Stimulated activated CD4-positive, alpha-beta T cell treated with anti-CD3 and anti-CD28 coated beads, Interleukin-15, amount 100 ng/mL, for 48 hours (primary cell): ENCODE results near the gene FAM221B.
A peak's percentile ranks its signal among the peaks of the same experiment; 100 is the strongest.

ENCODE experiments used
- DNase-seq, 2 donors: peaks; one replicate each; pipeline ENCODE4 v3.0.0-alpha.2; 2020; ENCODE audit warnings: low read depth in 2 of 2

The FAM221B gene

DNA sequence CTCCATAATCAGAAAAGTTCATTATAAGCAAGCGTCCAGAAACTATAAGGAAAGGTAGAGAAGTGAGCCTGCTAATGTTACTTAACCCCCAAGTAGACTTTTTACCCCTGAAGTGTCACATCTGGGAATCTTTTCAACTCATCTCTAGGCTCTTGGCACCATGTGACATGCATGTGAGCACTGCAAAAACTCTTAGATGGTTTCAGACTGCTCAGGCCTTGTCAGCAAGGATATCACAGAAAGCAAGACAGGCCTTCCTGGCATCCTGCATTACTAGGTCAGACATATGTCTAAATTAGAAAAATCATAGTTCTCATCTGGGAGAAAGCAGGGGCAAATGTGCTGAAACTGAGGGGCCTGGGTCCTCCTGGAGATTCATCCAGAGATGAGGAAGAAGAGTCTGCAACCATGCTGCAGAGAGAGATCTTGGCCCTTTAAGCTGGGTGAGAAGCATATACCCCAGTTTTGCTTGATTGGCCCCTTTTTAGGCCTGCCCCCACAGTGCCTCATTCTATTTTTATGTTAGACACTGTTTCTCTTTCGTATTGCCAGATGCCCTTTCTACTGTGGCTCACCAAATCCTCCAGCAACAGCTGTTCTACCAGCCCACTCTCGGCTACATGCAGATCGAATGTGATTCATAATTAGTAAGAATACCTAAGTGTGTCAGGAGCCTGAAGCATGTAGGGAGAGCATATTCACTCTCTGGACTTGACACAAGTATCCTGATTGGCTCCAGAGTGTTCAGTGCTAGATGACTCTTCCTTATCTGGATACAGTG lies 19.4 kb upstream of the FAM221B start:
- DNase-seq = peak; percentile 31 to 50

DNA sequence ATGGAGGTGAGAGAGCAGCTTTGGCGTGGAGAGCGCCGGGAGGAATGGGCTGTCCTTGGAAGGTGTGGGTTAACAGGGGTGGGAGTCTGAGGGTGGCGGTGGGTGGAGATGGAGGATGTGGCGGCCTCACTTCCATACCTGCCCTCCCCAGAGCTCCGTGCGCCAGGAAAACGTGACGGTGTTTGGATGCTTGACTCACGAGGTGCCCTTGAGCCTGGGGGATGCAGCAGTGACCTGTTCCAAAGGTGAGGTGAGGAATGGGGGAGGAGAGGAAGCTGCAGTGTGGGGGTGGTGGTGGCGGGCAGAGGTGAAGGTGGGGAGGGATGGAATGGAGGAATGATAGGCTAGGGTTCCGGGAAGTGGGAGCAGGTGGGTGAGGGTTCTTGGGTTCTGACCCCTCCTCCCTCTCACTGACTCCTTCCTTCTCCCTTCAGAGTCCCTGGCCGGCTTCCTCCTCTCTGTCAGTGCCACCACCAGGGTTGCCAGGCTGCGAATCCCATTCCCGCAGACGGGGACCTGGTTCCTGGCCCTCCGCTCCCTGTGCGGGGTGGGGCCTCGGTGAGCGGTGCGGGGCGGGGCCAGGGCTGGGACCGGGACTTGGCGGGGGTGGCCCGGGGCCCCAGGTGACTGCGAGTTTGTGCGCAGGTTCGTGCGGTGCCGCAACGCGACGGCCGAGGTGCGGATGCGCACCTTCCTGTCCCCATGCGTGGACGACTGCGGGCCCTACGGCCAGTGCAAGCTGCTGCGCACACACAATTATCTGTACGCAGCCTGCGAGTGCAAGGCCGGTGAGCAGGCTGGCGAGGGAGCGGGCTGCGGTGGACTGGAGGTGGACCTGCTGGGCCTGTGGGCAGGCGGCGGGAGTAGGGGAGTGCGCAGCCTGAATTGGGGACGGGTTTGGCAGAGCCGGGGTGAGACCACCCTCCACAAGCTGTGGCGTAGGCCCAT lies 17.6 kb upstream of the FAM221B start:
- no peak for DNase-seq

DNA sequence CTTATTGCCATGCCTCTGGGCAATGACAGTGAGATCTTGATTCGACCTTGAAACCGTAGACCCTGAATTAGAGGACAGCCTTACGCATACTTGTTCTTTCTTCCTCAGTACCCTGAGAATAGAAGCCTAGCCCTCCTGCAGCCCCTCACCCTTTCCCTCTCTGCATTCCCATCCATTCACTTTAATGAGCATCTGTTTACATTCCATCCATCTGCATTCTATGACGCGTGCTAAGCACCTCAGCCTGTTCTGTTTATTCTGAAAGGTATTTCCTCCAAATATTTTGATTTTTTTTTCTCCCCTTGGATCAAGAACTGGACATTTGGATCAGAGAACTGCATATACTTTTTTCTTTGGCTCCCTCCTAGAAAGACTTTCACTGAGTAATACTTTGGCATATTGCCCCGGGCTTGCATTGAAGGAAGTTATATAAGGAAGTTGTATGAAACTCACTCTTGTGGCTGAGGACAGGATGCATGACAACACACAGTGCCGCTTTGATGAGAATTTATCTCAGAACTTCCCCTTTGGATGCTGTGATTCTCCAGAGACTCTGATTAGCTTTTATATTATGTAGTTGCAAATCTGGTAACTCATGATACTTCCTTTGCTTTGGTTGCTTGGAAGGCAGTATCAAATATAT lies 16.2 kb upstream of the FAM221B start:
- no peak for DNase-seq

GRCh38 chr9:35842795-35843194 lies 14.3 kb upstream of the FAM221B start:
- no peak for DNase-seq

- no peak for DNase-seq
These were observed 13.7 kb upstream of the FAM221B start for GRCh38 chr9:35842020-35842745.

DNA sequence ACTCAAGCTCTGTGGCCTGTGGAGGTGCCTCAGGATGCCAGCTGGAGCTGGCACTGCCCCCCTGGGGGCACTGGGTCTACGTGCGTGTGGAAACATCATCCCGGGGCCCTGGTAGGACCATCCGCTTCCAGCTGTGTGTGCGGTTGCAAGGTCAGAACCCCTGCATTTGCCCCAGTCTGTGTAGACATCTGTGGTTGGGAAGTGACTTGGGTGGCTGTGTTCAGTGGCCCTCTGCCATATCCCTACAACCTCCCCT lies 13.0 kb upstream of the FAM221B start:
- DNase-seq = no peak

- no peak for DNase-seq
These were observed 12.5 kb upstream of the FAM221B start for GRCh38 chr9:35840881-35841644.

- DNase-seq = no peak
These were observed 11.4 kb upstream of the FAM221B start for GRCh38 chr9:35839926-35840325.

DNA sequence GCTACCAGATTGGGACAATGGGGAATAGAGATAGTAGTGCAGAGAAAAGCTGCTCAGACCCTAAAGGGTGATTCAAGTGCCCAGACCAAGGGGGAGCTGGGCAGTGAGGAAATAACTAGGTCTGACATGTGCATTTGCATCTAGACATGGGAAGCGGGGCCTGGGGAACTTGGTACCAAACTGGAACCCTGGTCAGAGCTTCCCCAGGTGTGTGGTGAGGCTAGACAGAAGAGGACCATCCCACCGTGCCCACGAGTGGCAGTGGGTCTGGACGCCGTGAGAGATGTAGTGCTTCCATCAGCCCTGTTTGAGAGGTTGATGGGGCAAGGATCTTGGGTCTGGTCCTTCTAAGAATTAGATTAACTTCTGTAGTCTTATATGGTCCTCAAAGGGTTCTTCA lies 8.1 kb upstream of the FAM221B start:
- no peak for DNase-seq

- no peak for DNase-seq
These were observed 7.2 kb upstream of the FAM221B start for GRCh38 chr9:35835766-35836165.

GRCh38 chr9:35835216-35835632 lies 6.7 kb upstream of the FAM221B start:
- DNase-seq = no peak

DNA sequence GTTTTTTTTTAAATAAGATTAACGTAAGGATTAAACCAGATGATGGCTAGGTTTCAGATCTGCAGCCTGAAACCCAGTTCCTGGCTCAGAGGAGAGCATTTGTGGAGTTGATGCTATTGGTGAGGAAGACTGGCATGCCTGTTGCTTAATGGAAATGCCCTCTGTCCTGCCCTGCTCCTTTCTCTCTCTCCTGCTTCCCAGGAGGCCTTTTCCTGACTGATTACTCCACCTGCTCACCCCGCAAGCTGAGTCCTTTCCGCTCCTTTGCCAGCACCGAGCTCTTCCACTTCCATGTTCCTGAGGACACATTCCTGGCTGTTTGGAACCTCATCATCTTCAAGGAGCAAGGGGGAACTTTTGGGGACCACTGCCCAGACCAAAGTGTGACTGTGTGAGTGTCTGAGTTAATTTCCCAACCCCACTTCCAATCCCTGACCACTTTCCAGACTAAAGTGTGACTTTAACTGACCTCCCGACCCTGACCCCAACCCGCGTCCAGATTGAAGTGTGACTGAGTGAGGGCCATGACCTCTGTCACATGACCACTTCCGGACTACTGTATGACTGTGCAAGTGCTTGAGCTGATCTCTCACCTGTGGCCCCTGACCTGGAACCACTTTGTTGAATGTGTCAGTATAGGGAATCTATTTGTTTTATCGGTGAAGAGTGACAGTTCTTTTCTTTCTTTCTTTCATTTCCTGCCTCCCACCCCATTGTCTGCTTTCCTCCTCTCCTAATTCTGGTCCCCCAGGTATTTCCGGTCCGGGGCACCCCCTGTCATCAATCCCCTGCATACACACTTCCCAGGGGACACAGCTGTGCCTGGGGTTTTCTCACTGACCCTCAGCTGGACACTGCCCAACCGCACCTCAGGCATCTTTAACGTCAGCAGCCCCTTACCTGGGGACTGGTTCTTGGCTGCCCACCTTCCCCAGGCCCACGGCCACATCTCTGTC lies 6.0 kb upstream of the FAM221B start:
- no peak for DNase-seq

GRCh38 chr9:35832814-35833213 lies 4.3 kb upstream of the FAM221B start:
- DNase-seq = no peak

DNA sequence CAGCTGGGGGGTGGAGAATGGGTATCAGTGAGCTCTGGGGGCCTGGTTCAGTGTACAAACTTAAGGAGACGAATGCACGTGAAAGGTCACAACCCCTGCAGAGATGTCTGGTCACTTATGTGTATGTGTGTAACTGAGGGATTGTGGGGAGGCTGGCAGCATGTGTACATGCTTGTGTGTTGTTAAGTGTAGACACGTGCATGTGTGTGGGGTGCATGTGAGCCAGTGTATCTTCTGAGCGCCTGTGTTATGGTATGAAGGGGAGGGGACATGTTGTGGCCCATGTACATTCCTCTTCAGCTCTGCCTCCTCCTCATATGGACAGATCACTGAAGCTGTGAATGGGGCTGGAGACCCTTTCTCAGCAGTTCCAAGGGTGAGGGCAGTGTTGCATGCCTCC lies 2.5 kb upstream of the FAM221B start:
- DNase-seq = no peak

- DNase-seq = no peak
These were observed 1.2 kb upstream of the FAM221B start for GRCh38 chr9:35829764-35830096.

GRCh38 chr9:35829084-35829763 lies 692 bp upstream of the FAM221B start, which contains the start of gene TMEM8B:
TSS of gene TMEM8B (plus strand) at chr9:35829228. CDS start at chr9:35829448, 220 bp downstream.
- peak; percentile 89 to 95 for DNase-seq

DNA sequence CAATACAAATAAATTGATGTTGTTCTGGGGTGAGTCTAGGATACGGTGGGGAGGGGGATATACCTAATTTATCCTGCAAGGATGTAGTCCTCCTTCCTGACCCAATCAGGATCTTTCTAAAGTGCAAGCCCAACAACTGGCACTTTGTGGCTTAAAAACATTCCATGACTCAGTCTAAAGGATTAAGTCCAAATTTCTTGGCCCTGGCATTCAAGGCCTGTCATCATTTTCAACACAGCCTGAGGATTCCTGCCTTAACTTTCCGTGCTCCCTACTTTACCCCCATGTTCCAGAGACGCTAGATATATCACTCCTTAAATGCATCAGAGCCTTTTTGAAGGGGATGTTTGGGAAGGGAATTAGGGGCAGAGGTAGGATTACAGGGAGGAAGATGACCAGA lies 1.0 kb downstream of the FAM221B start:
- no peak for DNase-seq

DNA sequence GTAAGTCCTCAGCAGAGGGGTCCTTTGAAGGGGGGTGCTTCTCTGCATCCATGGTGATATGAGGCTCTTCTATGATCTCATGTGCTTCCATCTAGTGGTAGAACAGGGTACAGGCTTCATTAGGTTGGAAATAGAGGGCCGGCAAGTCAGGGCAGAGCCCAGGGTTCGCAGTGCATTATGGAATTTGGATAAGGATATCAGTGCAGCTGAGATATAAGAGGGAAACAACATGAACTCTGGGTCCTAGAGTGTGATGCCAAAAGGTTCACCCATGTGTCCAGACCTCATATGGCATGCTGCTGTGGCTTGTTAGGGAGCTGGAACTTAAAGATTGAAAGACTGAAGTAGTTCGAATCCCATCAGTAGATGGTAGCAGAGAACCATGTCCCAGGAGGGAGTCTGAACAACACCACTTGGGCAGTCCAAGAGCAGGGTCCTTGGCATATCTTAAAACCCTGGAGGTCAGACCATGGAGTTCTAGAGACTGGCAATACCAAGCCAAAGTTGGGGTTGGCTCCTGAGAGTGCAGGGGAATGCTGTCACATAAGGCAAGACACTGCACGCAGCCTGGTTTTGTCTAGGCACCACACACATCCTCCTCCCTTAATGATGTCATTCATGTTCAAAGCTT lies 2.3 kb downstream of the FAM221B start:
- no peak for DNase-seq

- DNase-seq = no peak
These were observed 5.6 kb downstream of the FAM221B start for GRCh38 chr9:35822926-35823325.
